Stomach (tissue), 9 donors: Measurements from ENCODE around the gene DOCK4. TPM values are rescaled to one million over a fixed set of nuclear protein-coding genes. Genes with fewer than 3 reads are reported as not detected.

Source experiments
- DNase-seq, 2 donors: peaks; one replicate each; pipeline versions ENCODE4 v3.0.0 to v3.0.0-alpha.2; 2013 to 2019
- H3K27ac ChIP-seq, 5 donors: fragments of 200-600 bp in 4 of 5; sonication (generic) in 4 of 5; one replicate each; pipeline ENCODE4 v1.5.1; 2013 to 2019; ENCODE audit warnings: mild to moderate bottlenecking in 1 of 5, moderate library complexity in 1 of 5
- H3K27me3 ChIP-seq, 3 donors: fragments of 200-600 bp; sonication (generic); one replicate each; pipeline ENCODE4 v1.5.1; 2017 to 2019; ENCODE audit warnings: mixed run types in 1 of 3
- H3K36me3 ChIP-seq, 4 donors: fragments of 200-600 bp; sonication (generic); 1 replicate in 3 of 4; 2 replicates in 1 of 4; pipeline ENCODE4 v1.5.1; 2016 to 2019
- H3K4me1 ChIP-seq, 4 donors: fragments of 200-600 bp; sonication (generic); one replicate each; pipeline ENCODE4 v1.5.1; 2016 to 2019
- H3K4me3 ChIP-seq, 4 donors: fragments of 200-600 bp; sonication (generic) in 3 of 4; one replicate each; pipeline ENCODE4 v1.5.1; 2016 to 2019; ENCODE audit warnings: mild to moderate bottlenecking in 1 of 4
- H3K9me3 ChIP-seq, 4 donors: fragments of 200-600 bp; sonication (generic); one replicate each; pipeline ENCODE4 v1.5.1; 2016 to 2019
- EP300 ChIP-seq: sonication (generic); formaldehyde crosslinking; IDR thresholded peaks from one replicate; pipeline ENCODE4 v1.6.1; 2017; ENCODE audit warnings: antibody characterized with exemption
- POLR2A ChIP-seq, 4 donors: fragments of 450-650 bp; IDR thresholded peaks; one replicate each; pipeline ENCODE4 v1.6.1; 2016; ENCODE audit warnings: antibody characterized with exemption in 4 of 4, control low read depth in 2 of 4, mild to moderate bottlenecking in 1 of 4, moderate library complexity in 1 of 4
- POLR2AphosphoS5 ChIP-seq, 3 donors: sonication (generic); formaldehyde crosslinking; IDR thresholded peaks; one replicate each; pipeline ENCODE4 v1.6.1; 2016; ENCODE audit warnings: antibody characterized with exemption in 3 of 3
- WGBS, 5 donors: extraction: QIAGEN DNeasy Blood & Tissue Kit in 3 of 5; methylation state at CpG; one replicate each; pipeline versions ENCODE4 v1.1.5 to v1.1.7; 2013 to 2018; 5-methylcytosine and 5-hydroxymethylcytosine counted together
- intact Hi-C: fragments of 100-400 bp; cut with DNase I; formaldehyde crosslinking; loops from one replicate; pipeline ENCODE4 v1.15.1; 2023; ENCODE audit warnings: low total_unique reads
- polyA plus RNA-seq, 3 donors: library from polyadenylated mRNA; stranded (reverse); fragments of 200-250 nt; gene quantifications; one replicate each; pipeline ENCODE4 v1.2.3, GENCODE V29; 2013
- total RNA-seq, 5 donors: library from RNA; depleted of rRNA; stranded (reverse); fragments of >200 nt; gene quantifications; one replicate each; pipeline versions ENCODE4 v1.1.0 to v1.2.3, GENCODE V29; 2014 to 2016
- TF ChIP-seq, protein P1 (sequence below), 7 experiments: fragments of 450-650 bp in 4 of 7; fragments of 200-600 bp in 3 of 7; sonication (generic) in 3 of 7; IDR thresholded peaks; one replicate each; pipeline ENCODE4 v1.5.1; 2016 to 2019; ENCODE audit warnings: antibody characterized with exemption in 7 of 7, control low read depth in 2 of 7, mild to moderate bottlenecking in 1 of 7
- donor health status: healthy with polysubstance abuse.
- donor health status: Bipolar disorder and iron deficiency.
- donor health status: healthy.

DOCK4 gene
- total and polyA plus RNA-seq, 8 donors = 1.1 to 54.9 (median 16.4) TPM

DNA sequence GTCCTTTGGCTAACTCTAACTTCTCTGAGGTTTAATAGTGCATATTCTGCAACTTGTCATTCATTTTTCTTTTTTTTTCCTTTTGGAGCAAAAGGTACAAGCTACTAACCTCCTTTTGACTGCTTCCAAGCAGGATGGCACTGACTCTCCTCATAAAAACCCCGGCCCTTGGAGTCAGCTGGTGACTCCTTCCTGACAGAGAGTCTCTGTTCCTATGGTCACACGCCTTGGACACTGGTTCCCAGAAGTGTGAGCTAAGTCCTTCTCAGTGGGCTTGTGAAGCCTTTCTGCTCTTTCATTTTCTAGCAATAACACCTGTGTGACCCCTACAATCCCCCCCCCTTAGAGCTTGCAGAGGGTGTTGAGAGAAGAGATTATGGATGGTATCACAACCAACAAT lies 21.7 kb downstream of the DOCK4 start:
- WGBS, 5 donors = 83 to 97% (median 92%) methylated on average over 2 of the region's 2 CpGs
- no peak for DNase-seq
- intact Hi-C loops = no loop called here
- no peaks in the 10 kb centered on the region for H3K9me3 ChIP-seq
- H3K4me1 ChIP-seq = peaks cover 0 to 5% (median 2%) of the 10 kb centered on the region in 4 donors
- no peak overlapping the region for H3K4me3 ChIP-seq
- no peak overlapping the region for H3K27ac ChIP-seq
- H3K27me3 ChIP-seq = no peaks in the 10 kb centered on the region
- no peak for TF ChIP-seq POLR2AphosphoS5 (IDR thresholded peaks at IDR 0.05)
- TF ChIP-seq POLR2A (IDR thresholded peaks at IDR 0.05) = no peak
- TF ChIP-seq, protein P1, sequence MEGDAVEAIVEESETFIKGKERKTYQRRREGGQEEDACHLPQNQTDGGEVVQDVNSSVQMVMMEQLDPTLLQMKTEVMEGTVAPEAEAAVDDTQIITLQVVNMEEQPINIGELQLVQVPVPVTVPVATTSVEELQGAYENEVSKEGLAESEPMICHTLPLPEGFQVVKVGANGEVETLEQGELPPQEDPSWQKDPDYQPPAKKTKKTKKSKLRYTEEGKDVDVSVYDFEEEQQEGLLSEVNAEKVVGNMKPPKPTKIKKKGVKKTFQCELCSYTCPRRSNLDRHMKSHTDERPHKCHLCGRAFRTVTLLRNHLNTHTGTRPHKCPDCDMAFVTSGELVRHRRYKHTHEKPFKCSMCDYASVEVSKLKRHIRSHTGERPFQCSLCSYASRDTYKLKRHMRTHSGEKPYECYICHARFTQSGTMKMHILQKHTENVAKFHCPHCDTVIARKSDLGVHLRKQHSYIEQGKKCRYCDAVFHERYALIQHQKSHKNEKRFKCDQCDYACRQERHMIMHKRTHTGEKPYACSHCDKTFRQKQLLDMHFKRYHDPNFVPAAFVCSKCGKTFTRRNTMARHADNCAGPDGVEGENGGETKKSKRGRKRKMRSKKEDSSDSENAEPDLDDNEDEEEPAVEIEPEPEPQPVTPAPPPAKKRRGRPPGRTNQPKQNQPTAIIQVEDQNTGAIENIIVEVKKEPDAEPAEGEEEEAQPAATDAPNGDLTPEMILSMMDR (IDR thresholded peaks at IDR 0.05) = no peak
- no peak for TF ChIP-seq EP300
- no peaks in the 10 kb centered on the region for H3K36me3 ChIP-seq

DNA sequence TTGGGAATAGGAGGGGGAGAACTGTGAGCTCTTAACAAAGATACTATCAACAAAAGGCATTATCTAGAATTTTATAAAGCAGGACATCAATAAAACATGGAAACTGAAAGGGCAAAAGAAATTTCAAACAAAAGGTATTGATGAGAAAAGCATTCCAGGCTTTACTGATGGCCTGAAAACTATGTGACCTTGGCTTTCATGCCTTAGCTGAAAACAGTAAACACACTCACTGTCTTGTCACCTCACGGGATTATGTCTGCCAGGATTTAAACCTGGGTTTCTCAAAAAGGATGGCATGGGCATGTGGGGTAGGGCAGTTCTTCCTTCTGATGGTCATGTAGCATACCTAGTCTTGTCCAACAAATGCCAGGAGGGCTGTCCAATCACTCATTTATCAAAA lies 22.9 kb downstream of the DOCK4 start:
- Histone ChIP-seq H3K4me1 (peaks cover 0 to 5% (median 2%) of the 10 kb centered on the region in 4 donors), H3K4me3 (no peak overlapping the region), H3K27me3 (no peaks in the 10 kb centered on the region), H3K9me3 (no peaks in the 10 kb centered on the region), H3K27ac (no peak overlapping the region), H3K36me3 (no peaks in the 10 kb centered on the region)
- TF ChIP-seq POLR2A (IDR thresholded peaks at IDR 0.05) (no peak), POLR2AphosphoS5 (IDR thresholded peaks at IDR 0.05) (no peak), EP300 (no peak)
- TF ChIP-seq, protein P1 (IDR thresholded peaks at IDR 0.05) = no peak
- DNase-seq = no peak
- WGBS, 5 donors = 84 to 100% (median 92%) methylated on average over 1 of the region's 1 CpG
- intact Hi-C loops = no loop called here

DNA sequence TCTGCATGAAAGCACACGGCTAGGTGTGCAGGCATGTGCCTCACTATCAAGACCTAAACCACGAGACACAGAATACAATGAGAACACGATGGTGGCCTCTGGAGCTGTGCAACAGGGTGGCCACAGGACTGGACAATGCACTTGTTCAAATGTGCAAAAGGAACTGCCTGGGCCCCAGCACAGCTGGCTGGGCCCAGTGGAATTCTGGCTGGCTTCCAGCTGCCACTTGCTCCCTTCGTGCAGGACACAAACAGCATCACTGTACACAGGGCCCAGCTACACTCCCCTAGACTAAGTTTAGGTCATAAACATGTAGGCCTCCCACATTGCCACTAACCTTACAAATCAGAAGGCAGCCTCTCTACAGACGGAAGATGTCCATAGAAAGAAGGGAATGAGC lies 23.4 kb downstream of the DOCK4 start:
- peak in 1 of 2 donors; percentile 27 for DNase-seq
- intact Hi-C loops = no loop called here
- H3K4me3 ChIP-seq = no peak overlapping the region
- 58 to 75% (median 70%) methylated on average over 5 of the region's 5 CpGs for WGBS, 5 donors
- no peak overlapping the region for H3K27ac ChIP-seq
- H3K36me3 ChIP-seq = no peaks in the 10 kb centered on the region
- H3K4me1 ChIP-seq = peaks cover 0 to 5% (median 2%) of the 10 kb centered on the region in 4 donors
- H3K9me3 ChIP-seq = no peaks in the 10 kb centered on the region
- no peaks in the 10 kb centered on the region for H3K27me3 ChIP-seq
- TF ChIP-seq EP300 (no peak), POLR2AphosphoS5 (IDR thresholded peaks at IDR 0.05) (no peak), POLR2A (IDR thresholded peaks at IDR 0.05) (no peak)
- TF ChIP-seq, protein P1 (IDR thresholded peaks at IDR 0.05) = no peak

DNA sequence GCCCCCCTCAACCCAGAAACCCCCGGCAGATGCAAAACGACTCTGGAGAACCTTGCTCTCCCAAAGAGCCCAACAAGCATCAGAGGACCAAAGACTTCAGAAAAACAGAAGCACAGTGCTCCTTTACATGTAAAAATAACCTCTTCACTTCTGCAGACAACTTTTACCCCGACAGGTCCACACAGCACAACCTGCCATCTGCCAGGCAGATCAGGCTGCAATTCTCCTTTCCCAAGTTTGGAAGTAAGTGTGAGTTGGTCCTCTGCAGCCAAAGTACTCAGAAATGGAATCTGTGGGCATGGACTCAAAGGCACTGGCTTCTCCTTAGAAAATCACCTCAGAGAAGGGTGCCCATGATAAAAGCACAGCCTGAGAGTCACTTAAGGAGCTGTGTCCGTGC lies 26.0 kb downstream of the DOCK4 start:
- H3K4me1 ChIP-seq = peaks cover 0 to 5% (median 2%) of the 10 kb centered on the region in 4 donors
- H3K9me3 ChIP-seq = no peaks in the 10 kb centered on the region
- H3K27ac ChIP-seq = no peak overlapping the region
- no peak overlapping the region for H3K4me3 ChIP-seq
- DNase-seq = no peak
- no peaks in the 10 kb centered on the region for H3K27me3 ChIP-seq
- no peaks in the 10 kb centered on the region for H3K36me3 ChIP-seq
- intact Hi-C loops = no loop called here
- no peak for TF ChIP-seq EP300
- TF ChIP-seq POLR2AphosphoS5 (IDR thresholded peaks at IDR 0.05) = no peak
- TF ChIP-seq, protein P1 (IDR thresholded peaks at IDR 0.05) = no peak
- no peak for TF ChIP-seq POLR2A (IDR thresholded peaks at IDR 0.05)
- WGBS, 5 donors = 76 to 85% (median 83%) methylated on average over 4 of the region's 4 CpGs
